NOMO-1 treated with DMSO at 0.1 percent for 48 hours (cell line): Measurements from ENCODE around the gene PRKN.

Experiments
- DNase-seq: peaks from one replicate; lab custom pipeline; 2025; ENCODE audit not compliant: unreplicated experiment; lab: John Stamatoyannopoulos, UW

The PRKN gene

GRCh38 chr6:162727322-162728182 is at the start of gene PRKN, which contains the start of gene PACRG:
TSS of gene PRKN (minus strand) at chr6:162727766.
TSS of gene PACRG (plus strand) at chr6:162727974.
- no peak for DNase-seq

GRCh38 chr6:162777091-162777490 is 49.5 kb upstream of the PRKN start:
- no peak for DNase-seq

- DNase-seq: no peak
Observed at GRCh38 chr6:162773996-162774395, 46.4 kb upstream of the PRKN start.

- DNase-seq: no peak
Observed at GRCh38 chr6:162772466-162772865, 44.9 kb upstream of the PRKN start.

- DNase-seq: no peak
Observed at GRCh38 chr6:162770955-162771354, 43.4 kb upstream of the PRKN start.

GRCh38 chr6:162770136-162770535 is 42.6 kb upstream of the PRKN start:
- no peak for DNase-seq

- no peak for DNase-seq
Observed at GRCh38 chr6:162753775-162754174, 26.2 kb upstream of the PRKN start.

GRCh38 chr6:162751211-162751859 is 23.8 kb upstream of the PRKN start:
- DNase-seq: no peak

GRCh38 chr6:162750776-162751175 is 23.2 kb upstream of the PRKN start:
- no peak for DNase-seq

GRCh38 chr6:162736961-162737360 is 9.4 kb upstream of the PRKN start:
- DNase-seq: no peak

GRCh38 chr6:162733489-162733888 is 5.9 kb upstream of the PRKN start:
- DNase-seq: no peak

- DNase-seq: no peak
Observed at GRCh38 chr6:162730502-162730901, 2.9 kb upstream of the PRKN start.

- no peak for DNase-seq
Observed at GRCh38 chr6:162728706-162729105, 1.1 kb upstream of the PRKN start.

GRCh38 chr6:162728197-162728596 is 631 bp upstream of the PRKN start:
- DNase-seq: no peak

- DNase-seq: no peak
Observed at GRCh38 chr6:162726947-162727321, 632 bp downstream of the PRKN start.

- no peak for DNase-seq
Observed at GRCh38 chr6:162722633-162723032, 4.9 kb downstream of the PRKN start.

- no peak for DNase-seq
Observed at GRCh38 chr6:162722226-162722625, 5.3 kb downstream of the PRKN start.

GRCh38 chr6:162721404-162721687 is 6.2 kb downstream of the PRKN start:
- DNase-seq: no peak

- no peak for DNase-seq
Observed at GRCh38 chr6:162719528-162719927, 8.0 kb downstream of the PRKN start.

GRCh38 chr6:162715601-162716000 is 12.0 kb downstream of the PRKN start:
- no peak for DNase-seq

GRCh38 chr6:162713974-162714780 is 13.4 kb downstream of the PRKN start:
- DNase-seq: no peak

GRCh38 chr6:162712694-162713093 is 14.9 kb downstream of the PRKN start:
- no peak for DNase-seq
